ENCODE results near the gene ABCA1.
"Not testable (repeated sequence)": the region's sequence is repeated elsewhere in the genome, so short reads cannot be mapped to it uniquely, and the experiment has no call there.

ABCA1 gene

GRCh38 chr9:104905153-104905901 is 22.6 kb downstream of the ABCA1 start:
- DNase-seq (ENCODE audit: low spot score) = no peak

DNA sequence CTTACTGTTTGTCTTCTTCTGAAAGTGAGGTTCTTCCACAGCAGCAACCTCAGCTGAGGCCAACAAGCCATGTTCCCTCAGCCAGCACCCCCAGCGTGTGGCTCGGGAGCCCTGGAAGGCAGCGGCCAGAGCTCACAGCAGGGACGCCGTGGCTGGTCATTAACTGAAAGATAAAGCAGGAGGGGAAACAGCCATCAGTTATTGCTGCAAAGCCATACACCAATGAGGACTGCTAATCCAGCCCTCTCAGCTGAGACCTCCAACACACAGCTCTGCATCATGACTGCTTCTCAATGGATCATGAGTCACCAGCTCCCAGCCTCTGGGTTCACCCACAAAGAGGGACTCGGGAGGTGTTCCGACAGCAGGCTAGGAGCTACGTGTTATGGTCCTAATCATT is 24.3 kb downstream of the ABCA1 start:
- DNase-seq (ENCODE audit: low spot score) = no peak

DNA sequence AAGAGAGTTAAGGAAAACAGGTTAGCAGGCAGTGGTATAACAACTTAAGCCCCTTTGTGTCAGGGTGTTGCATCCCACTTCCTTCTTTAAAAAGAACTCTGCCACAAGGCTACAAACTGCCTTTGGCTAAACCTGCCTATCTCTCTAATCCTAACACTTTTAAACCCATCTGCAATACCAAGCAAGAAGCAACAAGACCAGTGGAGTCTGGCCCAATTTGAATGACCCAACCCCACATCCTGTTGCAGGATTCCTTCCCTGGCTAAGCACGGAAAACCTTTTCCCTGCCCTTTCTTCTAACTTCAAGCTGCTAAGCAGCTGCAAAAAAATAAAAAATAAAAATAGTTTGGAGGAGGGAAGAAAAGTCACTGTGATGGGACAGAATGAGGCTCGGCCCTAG is 27.1 kb downstream of the ABCA1 start:
- DNase-seq (ENCODE audit: low spot score) = no peak

DNA sequence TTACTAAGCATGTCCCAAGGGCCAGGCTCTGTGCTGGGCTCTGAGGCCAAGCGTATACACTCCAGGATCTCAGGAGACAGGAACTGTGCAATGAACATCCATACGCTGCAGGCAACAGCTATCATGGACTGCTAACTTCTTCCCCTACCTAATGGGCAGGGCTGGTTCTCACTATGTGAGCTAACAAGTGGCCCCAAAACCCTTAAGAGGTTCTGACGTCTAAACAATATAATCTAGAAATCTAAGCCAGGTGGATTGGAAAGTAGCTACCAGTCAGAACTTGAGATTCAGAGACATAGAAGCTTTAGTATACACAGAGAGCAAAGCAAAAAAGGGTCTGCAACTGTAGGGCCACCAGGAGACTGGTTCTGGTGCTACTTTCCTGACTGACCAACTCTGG is 27.6 kb downstream of the ABCA1 start:
- DNase-seq (ENCODE audit: low spot score) = no peak

- no peak for DNase-seq (ENCODE audit: low spot score)
These were observed 28.2 kb downstream of the ABCA1 start for GRCh38 chr9:104899759-104900247.

- not testable (repeated sequence) for DNase-seq (ENCODE audit: low spot score)
These were observed 29.6 kb downstream of the ABCA1 start for GRCh38 chr9:104898376-104898775.

DNA sequence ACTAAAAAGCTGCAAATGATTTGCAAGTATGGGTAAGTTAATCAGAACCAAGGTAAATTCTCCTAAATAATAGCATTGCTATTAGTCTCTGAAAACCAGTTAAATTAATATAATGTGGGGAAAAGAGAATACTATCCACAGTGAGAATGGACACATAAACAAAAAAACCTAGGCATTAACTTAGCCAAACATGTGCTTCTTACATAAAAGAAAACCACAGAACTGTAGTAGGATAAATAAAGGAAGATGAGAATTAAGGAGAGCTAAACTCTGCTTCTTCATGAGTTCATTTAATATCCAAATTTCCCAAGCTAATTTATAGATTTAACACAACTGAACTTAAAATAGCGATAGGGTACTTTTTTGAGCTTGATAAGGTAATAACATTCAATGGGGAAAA is 31.8 kb downstream of the ABCA1 start:
- no peak for DNase-seq (ENCODE audit: low spot score)

DNA sequence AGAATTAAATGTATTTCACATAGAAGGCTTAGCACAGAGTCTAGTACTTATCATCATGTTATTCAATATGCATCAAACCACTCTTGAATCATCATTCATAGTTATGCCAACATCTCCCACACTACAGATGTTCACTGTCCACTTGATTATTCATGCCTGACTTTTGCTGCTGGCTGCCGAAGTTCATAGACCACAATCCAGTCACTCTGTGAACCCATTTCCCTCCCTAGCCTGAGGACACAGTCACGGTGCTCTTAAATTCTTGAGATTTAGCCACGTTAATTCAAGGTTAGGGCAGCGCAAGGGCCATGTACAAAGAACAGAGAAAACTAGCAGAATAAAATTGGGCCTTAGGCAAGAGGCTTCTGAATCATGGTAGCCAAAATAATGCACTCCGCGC is 32.4 kb downstream of the ABCA1 start:
- peak; percentile 49 for DNase-seq (ENCODE audit: low spot score)

- DNase-seq (ENCODE audit: low spot score) = no peak
These were observed 35.3 kb downstream of the ABCA1 start for GRCh38 chr9:104892701-104893100.

GRCh38 chr9:104890433-104890770 is 37.6 kb downstream of the ABCA1 start:
- DNase-seq (ENCODE audit: low spot score) = no peak

DNA sequence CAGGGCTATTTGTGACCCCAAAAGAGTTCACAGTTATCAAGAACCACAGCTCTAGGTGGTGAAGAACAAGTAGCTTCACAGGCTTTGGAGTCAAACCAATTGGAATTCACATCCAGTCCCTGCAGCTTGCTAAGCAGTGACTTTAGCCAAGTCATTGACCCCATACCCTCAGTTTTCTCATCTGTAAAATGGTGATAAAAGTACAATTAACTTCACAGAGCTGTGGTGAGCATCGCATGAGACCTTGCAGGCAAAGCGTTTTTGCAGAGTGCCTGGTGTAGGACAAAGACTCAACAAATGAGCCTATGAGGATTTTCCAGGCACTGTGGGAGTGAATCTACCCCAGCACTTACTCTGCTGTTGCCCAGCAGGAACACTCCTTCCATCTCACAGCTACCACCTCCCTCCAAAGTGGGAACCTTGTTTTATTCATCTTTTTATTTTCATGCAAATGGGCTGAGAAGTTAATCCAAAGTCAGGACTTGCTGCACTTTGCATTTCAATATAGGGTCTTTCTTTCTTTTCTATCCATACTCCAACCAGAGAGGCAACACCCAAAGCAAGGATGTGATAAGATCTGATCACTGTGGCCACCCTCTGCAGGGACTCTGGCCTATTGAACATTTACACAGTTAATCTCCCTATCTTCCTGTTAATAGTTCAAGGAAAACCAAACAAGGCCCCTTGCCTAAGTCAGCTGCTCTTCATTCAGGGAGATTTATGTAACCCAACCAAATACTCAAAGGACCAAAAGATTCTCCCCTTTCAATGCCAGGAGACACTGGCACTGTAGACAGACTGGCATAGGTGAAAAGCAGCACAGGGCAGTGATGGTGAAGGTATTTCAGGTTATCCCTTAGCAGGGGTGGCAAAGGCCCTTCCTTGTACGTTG is 41.9 kb downstream of the ABCA1 start:
- no peak for DNase-seq (ENCODE audit: low spot score)

- no peak for DNase-seq (ENCODE audit: low spot score)
These were observed 44.8 kb downstream of the ABCA1 start for GRCh38 chr9:104883169-104883568.

DNA sequence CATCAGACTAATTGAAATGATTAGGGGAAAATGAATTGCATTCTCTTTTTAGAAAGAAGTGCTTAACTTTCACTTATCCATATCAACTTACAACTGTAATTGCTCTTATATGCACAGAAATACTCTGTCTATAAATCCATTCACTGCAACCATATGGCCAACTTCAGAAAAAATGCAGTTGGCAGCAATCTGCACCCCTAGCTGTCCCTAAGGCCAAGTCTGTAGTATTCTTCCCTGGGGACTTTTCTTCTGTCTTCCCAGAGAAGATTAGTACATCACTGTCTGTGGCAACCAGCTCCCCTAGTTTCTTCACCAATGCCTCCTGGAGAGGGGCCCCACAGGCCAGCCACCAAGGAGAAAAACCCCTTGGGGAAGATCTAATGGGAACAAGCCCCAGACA is 45.4 kb downstream of the ABCA1 start:
- no peak for DNase-seq (ENCODE audit: low spot score)

GRCh38 chr9:104882086-104882485 is 45.9 kb downstream of the ABCA1 start:
- DNase-seq (ENCODE audit: low spot score) = no peak

DNA sequence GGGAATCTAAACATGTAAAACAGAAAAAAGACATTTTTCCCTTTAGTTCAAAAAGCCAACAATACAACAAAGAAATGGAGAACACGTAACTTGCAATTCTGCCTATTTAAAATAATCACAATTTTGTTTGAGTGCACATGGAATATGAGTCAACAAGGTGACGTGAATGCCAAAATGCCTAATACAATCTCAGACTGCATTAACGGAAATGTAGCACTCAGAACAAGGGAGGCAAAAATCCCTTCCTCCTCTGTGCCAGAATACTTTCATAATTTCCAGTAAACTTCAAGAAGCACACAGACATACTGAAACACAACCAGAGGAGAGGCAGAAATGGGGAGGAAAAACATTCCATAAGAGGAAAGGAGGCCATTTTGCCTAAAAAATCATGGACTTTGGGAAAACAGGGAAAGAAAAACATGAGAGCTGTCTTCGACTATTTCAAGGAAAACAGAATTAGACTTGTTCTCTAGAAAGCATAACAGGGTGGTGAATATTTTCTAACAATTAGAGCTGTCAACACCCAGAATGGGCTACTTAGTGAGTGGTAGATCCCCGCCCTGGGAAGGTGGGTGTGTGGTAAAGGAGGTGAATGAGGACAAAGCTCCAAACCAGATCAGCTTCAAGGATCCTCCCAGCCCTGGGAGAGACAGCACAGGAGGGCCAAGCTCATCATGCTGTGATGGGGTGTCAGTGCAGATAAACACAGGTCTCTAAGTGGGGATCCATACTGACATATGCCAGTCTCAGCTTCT is 48.2 kb downstream of the ABCA1 start:
- DNase-seq (ENCODE audit: low spot score) = peak; percentile 39

DNA sequence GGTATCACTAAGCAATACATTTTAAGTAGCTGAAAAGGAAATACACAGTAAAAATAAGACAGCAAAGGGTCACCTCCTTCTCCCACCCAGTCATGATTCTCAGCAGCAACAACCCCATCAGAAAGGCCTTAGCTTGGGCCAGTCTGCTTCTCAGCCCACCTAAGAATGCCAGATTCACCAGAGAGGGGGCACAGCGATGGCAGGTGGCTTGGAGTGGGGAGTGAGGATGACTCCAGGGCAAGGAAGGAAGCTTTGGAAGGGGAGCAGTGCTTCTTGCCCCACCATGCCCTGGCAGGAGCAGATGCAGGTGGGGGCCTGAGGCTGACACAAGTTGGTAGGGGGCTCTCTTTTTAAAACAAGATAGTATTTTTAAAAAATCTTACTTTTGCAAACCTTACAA is 51.4 kb downstream of the ABCA1 start:
- no peak for DNase-seq (ENCODE audit: low spot score)

GRCh38 chr9:104875897-104876296 is 52.1 kb downstream of the ABCA1 start:
- no peak for DNase-seq (ENCODE audit: low spot score)

- DNase-seq (ENCODE audit: low spot score) = no peak
These were observed 52.6 kb downstream of the ABCA1 start for GRCh38 chr9:104875320-104875719.

DNA sequence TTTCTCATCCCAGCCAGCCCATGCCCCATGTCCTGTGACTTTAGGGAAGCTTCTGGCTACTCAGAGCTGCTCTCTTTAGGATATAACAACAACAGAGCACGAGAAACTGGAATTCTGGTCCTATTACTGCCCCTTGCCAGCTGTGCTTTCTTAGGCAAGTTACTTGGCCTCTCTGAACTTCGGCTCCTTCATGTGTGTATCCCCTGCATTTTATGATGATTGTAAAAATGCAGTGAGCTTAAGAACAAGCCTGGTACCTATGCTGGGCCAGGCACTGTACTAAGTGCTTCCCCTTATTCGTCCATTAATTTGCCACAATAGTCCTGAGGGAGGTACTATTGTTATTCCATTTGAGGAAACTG is 54.5 kb downstream of the ABCA1 start:
- no peak for DNase-seq (ENCODE audit: low spot score)

GRCh38 chr9:104872656-104873488 is 55.1 kb downstream of the ABCA1 start:
- DNase-seq (ENCODE audit: low spot score) = peak; percentile 82

DNA sequence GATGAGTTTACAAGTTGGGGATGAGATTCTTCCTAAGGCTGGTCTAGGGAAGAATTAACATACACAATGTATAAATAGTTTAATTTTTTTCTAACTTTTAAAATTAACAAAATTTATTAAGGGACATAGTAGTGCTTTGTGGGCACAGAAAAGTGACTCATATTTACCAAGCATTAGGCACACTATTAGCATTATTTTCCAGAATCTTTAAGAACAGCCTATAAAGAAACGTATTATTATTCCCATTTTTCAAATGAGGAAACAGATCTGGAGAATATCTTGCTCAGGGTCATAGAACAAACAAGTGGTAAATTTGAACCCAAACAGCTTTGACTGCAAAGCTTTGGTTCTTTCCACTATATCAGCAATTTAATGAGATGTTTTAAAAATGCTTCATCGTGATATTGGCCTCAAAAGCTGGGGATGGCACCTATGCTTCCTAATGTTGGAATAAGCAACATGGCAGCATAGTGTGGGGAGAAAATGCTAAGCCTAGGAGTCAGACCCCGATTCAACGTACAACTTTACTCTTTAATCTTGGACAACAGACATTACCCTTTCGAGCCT is 55.9 kb downstream of the ABCA1 start:
- DNase-seq (ENCODE audit: low spot score) = no peak
